Peyer's patch (tissue), 4 donors: ENCODE data around the gene AMFR. TPM values are rescaled to one million over a fixed set of nuclear protein-coding genes. Genes with fewer than 3 reads are reported as not detected.

Experiments
- DNase-seq, 3 donors: peaks; one replicate each; pipeline ENCODE4 v3.0.0-alpha.2; 2017 to 2019
- H3K27ac ChIP-seq, 4 donors: fragments of 200-600 bp; sonication (generic); one replicate each; pipeline ENCODE4 v1.5.1; 2016 to 2019
- H3K27me3 ChIP-seq, 2 donors: fragments of 200-600 bp; sonication (generic); one replicate each; pipeline ENCODE4 v1.5.1; 2019
- H3K36me3 ChIP-seq, 3 donors: fragments of 200-600 bp; sonication (generic); one replicate each; pipeline ENCODE4 v1.5.1; 2016 to 2019
- H3K4me1 ChIP-seq, 4 donors: fragments of 200-600 bp; sonication (generic); one replicate each; pipeline ENCODE4 v1.5.1; 2016 to 2019
- H3K4me3 ChIP-seq, 4 donors: fragments of 200-600 bp; sonication (generic); 1 replicate in 3 of 4; 2 replicates in 1 of 4; pipeline ENCODE4 v1.5.1; 2016 to 2019; ENCODE audit warnings: mild to moderate bottlenecking in 1 of 4
- H3K9me3 ChIP-seq, 4 donors: fragments of 200-600 bp; sonication (generic); one replicate each; pipeline ENCODE4 v1.5.1; 2016 to 2019; ENCODE audit warnings: mild to moderate bottlenecking in 1 of 4
- POLR2A ChIP-seq, 2 donors: fragments of 450-650 bp; IDR thresholded peaks; one replicate each; pipeline ENCODE4 v1.5.1; 2017; ENCODE audit warnings: antibody characterized with exemption in 2 of 2, mild to moderate bottlenecking in 2 of 2, moderate library complexity in 2 of 2
- total RNA-seq, 4 donors: library from RNA; depleted of rRNA; stranded (reverse); fragments of >200 nt; gene quantifications; one replicate each; pipeline ENCODE4 v1.1.0, GENCODE V29; 2016
- TF ChIP-seq, protein P1 (sequence below), 6 experiments: fragments of 450-650 bp in 4 of 6; fragments of 200-600 bp in 2 of 6; sonication (generic) in 1 of 6; IDR thresholded peaks; one replicate each; pipeline ENCODE4 v1.5.1; 2017 to 2019; ENCODE audit warnings: antibody characterized with exemption in 6 of 6, mild to moderate bottlenecking in 3 of 6, moderate library complexity in 1 of 6

Gene AMFR
- total RNA-seq, 4 donors from 2014 or later: 149 to 265 (median 170) TPM

- peaks cover 0 to 17% (median 4%) of the 10 kb centered on the region in 4 donors for H3K4me1 ChIP-seq
- no peaks in the 10 kb centered on the region for H3K36me3 ChIP-seq
- H3K9me3 ChIP-seq: no peaks in the 10 kb centered on the region
- peak overlapping the region in 1 of 4 donors; percentile 93 for H3K27ac ChIP-seq
- H3K27me3 ChIP-seq: no peaks in the 10 kb centered on the region
- TF ChIP-seq POLR2A (IDR thresholded peaks at IDR 0.05): no peak
- TF ChIP-seq, protein P1, sequence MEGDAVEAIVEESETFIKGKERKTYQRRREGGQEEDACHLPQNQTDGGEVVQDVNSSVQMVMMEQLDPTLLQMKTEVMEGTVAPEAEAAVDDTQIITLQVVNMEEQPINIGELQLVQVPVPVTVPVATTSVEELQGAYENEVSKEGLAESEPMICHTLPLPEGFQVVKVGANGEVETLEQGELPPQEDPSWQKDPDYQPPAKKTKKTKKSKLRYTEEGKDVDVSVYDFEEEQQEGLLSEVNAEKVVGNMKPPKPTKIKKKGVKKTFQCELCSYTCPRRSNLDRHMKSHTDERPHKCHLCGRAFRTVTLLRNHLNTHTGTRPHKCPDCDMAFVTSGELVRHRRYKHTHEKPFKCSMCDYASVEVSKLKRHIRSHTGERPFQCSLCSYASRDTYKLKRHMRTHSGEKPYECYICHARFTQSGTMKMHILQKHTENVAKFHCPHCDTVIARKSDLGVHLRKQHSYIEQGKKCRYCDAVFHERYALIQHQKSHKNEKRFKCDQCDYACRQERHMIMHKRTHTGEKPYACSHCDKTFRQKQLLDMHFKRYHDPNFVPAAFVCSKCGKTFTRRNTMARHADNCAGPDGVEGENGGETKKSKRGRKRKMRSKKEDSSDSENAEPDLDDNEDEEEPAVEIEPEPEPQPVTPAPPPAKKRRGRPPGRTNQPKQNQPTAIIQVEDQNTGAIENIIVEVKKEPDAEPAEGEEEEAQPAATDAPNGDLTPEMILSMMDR (IDR thresholded peaks at IDR 0.05): no peak
- DNase-seq: no peak
- peak overlapping the region in 2 of 4 donors; percentile 10 to 91 for H3K4me3 ChIP-seq
Observed at GRCh38 chr16:56422896-56423441, 2.4 kb downstream of the AMFR start.

DNA sequence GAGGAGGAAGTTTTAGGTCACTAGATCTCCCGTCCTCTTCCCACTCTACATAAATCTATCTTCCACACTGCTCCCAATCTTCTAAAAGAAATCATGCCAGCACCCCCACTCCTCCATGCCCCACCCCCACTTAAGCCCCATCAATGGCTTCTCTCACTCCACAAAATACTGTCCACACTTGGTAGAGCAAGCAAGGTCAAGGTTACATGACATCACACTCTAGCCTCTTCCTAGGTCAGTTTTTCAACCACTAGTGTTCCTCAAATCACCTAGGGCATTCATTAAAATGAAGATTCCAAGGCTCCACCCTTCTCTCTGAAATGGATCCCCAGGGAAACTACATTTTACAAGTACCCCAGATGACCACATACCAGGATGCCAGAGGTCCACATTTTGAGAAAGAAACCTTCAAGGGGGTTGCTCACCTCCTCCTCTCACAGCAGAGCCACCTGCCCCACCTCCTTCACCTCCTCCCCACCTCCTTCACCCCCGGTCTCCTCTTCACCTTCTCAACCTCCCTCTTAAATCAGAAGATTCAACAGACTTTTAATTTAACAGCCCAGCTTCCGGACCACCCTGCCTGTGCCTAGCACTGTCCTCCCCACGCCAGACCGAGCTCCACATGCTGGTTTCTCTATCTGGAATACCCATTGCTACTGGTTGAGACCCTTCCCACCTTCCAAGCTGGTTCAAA lies 3.2 kb downstream of the AMFR start:
- peaks cover 0 to 17% (median 4%) of the 10 kb centered on the region in 4 donors for H3K4me1 ChIP-seq
- peak overlapping the region in 1 of 4 donors; percentile 93 for H3K27ac ChIP-seq
- no peaks in the 10 kb centered on the region for H3K27me3 ChIP-seq
- TF ChIP-seq POLR2A (IDR thresholded peaks at IDR 0.05): no peak
- TF ChIP-seq, protein P1 (IDR thresholded peaks at IDR 0.05): no peak
- no peaks in the 10 kb centered on the region for H3K9me3 ChIP-seq
- no peak for DNase-seq
- H3K4me3 ChIP-seq: peak overlapping the region in 1 of 4 donors; percentile 10
- H3K36me3 ChIP-seq: no peaks in the 10 kb centered on the region

GRCh38 chr16:56421313-56421712 lies 4.0 kb downstream of the AMFR start:
- H3K4me3 ChIP-seq: no peak overlapping the region
- H3K27ac ChIP-seq: peak overlapping the region in 1 of 4 donors; percentile 93
- no peaks in the 10 kb centered on the region for H3K36me3 ChIP-seq
- H3K27me3 ChIP-seq: no peaks in the 10 kb centered on the region
- H3K9me3 ChIP-seq: no peaks in the 10 kb centered on the region
- no peak for TF ChIP-seq POLR2A (IDR thresholded peaks at IDR 0.05)
- TF ChIP-seq, protein P1 (IDR thresholded peaks at IDR 0.05): no peak
- H3K4me1 ChIP-seq: peaks cover 0 to 17% (median 4%) of the 10 kb centered on the region in 4 donors
- DNase-seq: no peak

DNA sequence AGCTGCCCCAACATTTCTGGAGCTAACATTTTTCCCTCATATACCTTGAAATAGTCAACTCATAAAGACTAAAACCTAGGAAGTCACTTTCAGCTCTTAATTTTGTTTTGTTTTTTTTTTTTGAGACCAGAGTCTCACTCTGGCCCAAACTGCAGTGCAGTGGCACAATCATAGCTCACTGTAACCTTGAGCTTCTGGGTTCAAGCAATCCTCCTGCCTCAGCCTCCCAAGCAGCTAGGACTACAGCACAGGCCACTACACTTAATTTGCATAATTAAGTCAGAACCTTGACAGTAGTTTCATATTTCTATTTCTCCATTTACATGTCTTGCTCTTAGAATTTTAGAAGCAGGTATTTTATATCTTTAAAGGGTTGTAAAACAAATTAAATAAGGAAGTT lies 4.7 kb downstream of the AMFR start:
- Histone ChIP-seq H3K36me3 (no peaks in the 10 kb centered on the region), H3K4me3 (no peak overlapping the region), H3K9me3 (no peaks in the 10 kb centered on the region), H3K4me1 (peaks cover 0 to 17% (median 4%) of the 10 kb centered on the region in 4 donors), H3K27ac (no peak overlapping the region), H3K27me3 (no peaks in the 10 kb centered on the region)
- TF ChIP-seq, protein P1 (IDR thresholded peaks at IDR 0.05): no peak
- no peak for TF ChIP-seq POLR2A (IDR thresholded peaks at IDR 0.05)
- DNase-seq: no peak

- Histone ChIP-seq H3K4me3 (no peak overlapping the region), H3K27ac (no peak overlapping the region), H3K9me3 (no peaks in the 10 kb centered on the region), H3K4me1 (peaks cover 0 to 17% (median 4%) of the 10 kb centered on the region in 4 donors), H3K27me3 (no peaks in the 10 kb centered on the region), H3K36me3 (no peaks in the 10 kb centered on the region)
- no peak for DNase-seq
- TF ChIP-seq, protein P1 (IDR thresholded peaks at IDR 0.05): no peak
- TF ChIP-seq POLR2A (IDR thresholded peaks at IDR 0.05): no peak
Observed at GRCh38 chr16:56419740-56420548, 5.4 kb downstream of the AMFR start.
